Endothelial cell (in vitro differentiated cells): ENCODE results near the gene SH3GL2. TPM values are rescaled to one million over a fixed set of nuclear protein-coding genes. Genes with fewer than 3 reads are reported as not detected.

ENCODE experiments used
- DNase-seq: peaks from one replicate; pipeline ENCODE4 v3.0.0; 2021; ENCODE audit warnings: low spot score
- H3K27ac Mint-ChIP-seq: one replicate; pipeline ENCODE4 v1.8.0; 2021; ENCODE audit warnings: mixed read lengths, inconsistent platforms; ENCODE audit not compliant: unreplicated experiment
- H3K27me3 Mint-ChIP-seq: one replicate; pipeline ENCODE4 v1.8.0; 2021; ENCODE audit warnings: mild to moderate bottlenecking, moderate library complexity, mixed read lengths, inconsistent platforms; ENCODE audit not compliant: unreplicated experiment
- H3K36me3 Mint-ChIP-seq: one replicate; pipeline ENCODE4 v1.8.0; 2021; ENCODE audit warnings: mild to moderate bottlenecking, low read depth, mixed read lengths, inconsistent platforms; ENCODE audit not compliant: unreplicated experiment
- H3K4me1 Mint-ChIP-seq: one replicate; pipeline ENCODE4 v1.8.0; 2021; ENCODE audit warnings: mild to moderate bottlenecking, mixed read lengths, inconsistent platforms; ENCODE audit not compliant: unreplicated experiment
- H3K4me3 Mint-ChIP-seq: one replicate; pipeline ENCODE4 v1.8.0; 2021; ENCODE audit warnings: mild to moderate bottlenecking, mixed read lengths, inconsistent platforms; ENCODE audit not compliant: unreplicated experiment
- H3K9me3 Mint-ChIP-seq: one replicate; pipeline ENCODE4 v1.8.0; 2021; ENCODE audit warnings: mixed read lengths, inconsistent platforms; ENCODE audit not compliant: unreplicated experiment
- total RNA-seq: library from RNA; stranded (reverse); fragmentation: NEBNext Ultra II Directional; extraction: Animal tissue kit (Norgen Biotek cat#: 25700); gene quantifications from one replicate; pipeline ENCODE4 v1.2.1, GENCODE V29; 2021; ENCODE audit not compliant: unreplicated experiment
- TF ChIP-seq, protein P1 (sequence below): fragments of 200-600 bp; sonication (generic); IDR thresholded peaks from one replicate; pipeline ENCODE4 v1.5.0; 2021; ENCODE audit warnings: antibody characterized with exemption; ENCODE audit not compliant: unreplicated experiment

Gene SH3GL2
- total RNA-seq, 1 donor from 2014 or later = 1.6 TPM

- H3K9me3 Mint-ChIP-seq = no peaks in the 10 kb centered on the region
- DNase-seq = no peak
- no peaks in the 10 kb centered on the region for H3K36me3 Mint-ChIP-seq
- no peaks in the 10 kb centered on the region for H3K4me1 Mint-ChIP-seq
- no peak overlapping the region for H3K27ac Mint-ChIP-seq
- TF ChIP-seq, protein P1, sequence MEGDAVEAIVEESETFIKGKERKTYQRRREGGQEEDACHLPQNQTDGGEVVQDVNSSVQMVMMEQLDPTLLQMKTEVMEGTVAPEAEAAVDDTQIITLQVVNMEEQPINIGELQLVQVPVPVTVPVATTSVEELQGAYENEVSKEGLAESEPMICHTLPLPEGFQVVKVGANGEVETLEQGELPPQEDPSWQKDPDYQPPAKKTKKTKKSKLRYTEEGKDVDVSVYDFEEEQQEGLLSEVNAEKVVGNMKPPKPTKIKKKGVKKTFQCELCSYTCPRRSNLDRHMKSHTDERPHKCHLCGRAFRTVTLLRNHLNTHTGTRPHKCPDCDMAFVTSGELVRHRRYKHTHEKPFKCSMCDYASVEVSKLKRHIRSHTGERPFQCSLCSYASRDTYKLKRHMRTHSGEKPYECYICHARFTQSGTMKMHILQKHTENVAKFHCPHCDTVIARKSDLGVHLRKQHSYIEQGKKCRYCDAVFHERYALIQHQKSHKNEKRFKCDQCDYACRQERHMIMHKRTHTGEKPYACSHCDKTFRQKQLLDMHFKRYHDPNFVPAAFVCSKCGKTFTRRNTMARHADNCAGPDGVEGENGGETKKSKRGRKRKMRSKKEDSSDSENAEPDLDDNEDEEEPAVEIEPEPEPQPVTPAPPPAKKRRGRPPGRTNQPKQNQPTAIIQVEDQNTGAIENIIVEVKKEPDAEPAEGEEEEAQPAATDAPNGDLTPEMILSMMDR = no peak
- H3K27me3 Mint-ChIP-seq = no peaks in the 10 kb centered on the region
- H3K4me3 Mint-ChIP-seq = no peak overlapping the region
These were observed 127.5 kb downstream of the SH3GL2 start for GRCh38 chr9:17706347-17706746.

GRCh38 chr9:17719053-17719452 lies 140.2 kb downstream of the SH3GL2 start:
- DNase-seq = no peak
- no peaks in the 10 kb centered on the region for H3K27me3 Mint-ChIP-seq
- H3K4me1 Mint-ChIP-seq = no peaks in the 10 kb centered on the region
- no peak overlapping the region for H3K27ac Mint-ChIP-seq
- H3K4me3 Mint-ChIP-seq = no peak overlapping the region
- H3K36me3 Mint-ChIP-seq = no peaks in the 10 kb centered on the region
- H3K9me3 Mint-ChIP-seq = no peaks in the 10 kb centered on the region
- TF ChIP-seq, protein P1 = no peak

- Mint-ChIP-seq H3K9me3 (no peaks in the 10 kb centered on the region), H3K4me1 (no peaks in the 10 kb centered on the region), H3K27me3 (no peaks in the 10 kb centered on the region), H3K36me3 (no peaks in the 10 kb centered on the region), H3K27ac (no peak overlapping the region), H3K4me3 (no peak overlapping the region)
- TF ChIP-seq, protein P1 = no peak
- no peak for DNase-seq
These were observed 143.1 kb downstream of the SH3GL2 start for GRCh38 chr9:17721954-17722353.

GRCh38 chr9:17723656-17724055 lies 144.8 kb downstream of the SH3GL2 start:
- Mint-ChIP-seq H3K9me3 (no peaks in the 10 kb centered on the region), H3K27me3 (no peaks in the 10 kb centered on the region)
- TF ChIP-seq, protein P1 = no peak

DNA sequence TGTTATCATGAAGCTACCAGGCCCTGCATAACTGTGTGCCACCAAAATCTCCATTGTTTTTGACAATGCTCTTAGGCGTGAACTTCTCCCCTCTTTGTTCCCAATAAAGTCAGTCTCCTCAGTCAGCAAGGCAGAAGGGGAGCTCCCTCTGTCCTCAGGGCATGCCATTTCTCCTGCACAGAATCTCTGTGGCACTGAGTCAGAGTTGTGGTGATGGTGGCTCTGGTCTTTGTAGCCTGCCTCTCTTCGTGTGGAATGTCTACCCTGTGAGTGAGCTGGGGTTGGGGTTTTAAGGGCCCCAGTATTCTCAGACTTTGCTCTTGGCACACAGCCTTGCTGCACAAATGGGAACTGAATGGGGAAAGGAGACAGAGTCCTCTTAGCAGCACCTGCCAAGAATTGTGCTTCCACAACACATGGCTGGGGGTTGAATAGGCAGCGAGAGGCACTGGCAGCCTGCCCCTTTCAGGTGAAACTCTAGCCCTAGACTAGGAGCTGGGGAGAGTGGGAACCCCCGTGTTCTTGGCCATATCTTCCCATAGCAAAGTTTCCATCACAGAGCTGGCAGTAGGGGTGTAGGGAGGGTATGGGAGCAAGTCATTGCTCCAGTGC lies 146.6 kb downstream of the SH3GL2 start:
- no peak for DNase-seq
- H3K4me3 Mint-ChIP-seq = no peak overlapping the region
- TF ChIP-seq, protein P1 = no peak
- no peaks in the 10 kb centered on the region for H3K27me3 Mint-ChIP-seq
- no peak overlapping the region for H3K27ac Mint-ChIP-seq
- no peaks in the 10 kb centered on the region for H3K9me3 Mint-ChIP-seq
- no peaks in the 10 kb centered on the region for H3K36me3 Mint-ChIP-seq
- H3K4me1 Mint-ChIP-seq = no peaks in the 10 kb centered on the region

More at GRCh38 chr9:17723656-17724055, 144.8 kb downstream of the SH3GL2 start:
- no peak overlapping the region for H3K4me3 Mint-ChIP-seq
- H3K36me3 Mint-ChIP-seq = no peaks in the 10 kb centered on the region
- no peak overlapping the region for H3K27ac Mint-ChIP-seq
- no peaks in the 10 kb centered on the region for H3K4me1 Mint-ChIP-seq
- no peak for DNase-seq
